Measurements from ENCODE around the gene RAB11FIP2.

Gene RAB11FIP2

GRCh38 chr10:117980755-117981702 is 65.7 kb downstream of the RAB11FIP2 start:
- DNase-seq = no peak

GRCh38 chr10:117980216-117980615 is 66.5 kb downstream of the RAB11FIP2 start:
- no peak for DNase-seq

- DNase-seq = no peak
Observed at GRCh38 chr10:117972168-117972837, 74.4 kb downstream of the RAB11FIP2 start.

GRCh38 chr10:117970962-117971361 is 75.8 kb downstream of the RAB11FIP2 start:
- DNase-seq = no peak

GRCh38 chr10:117969592-117969991 is 77.1 kb downstream of the RAB11FIP2 start:
- DNase-seq = no peak

- DNase-seq = no peak
Observed at GRCh38 chr10:117968354-117969182, 78.2 kb downstream of the RAB11FIP2 start.

- DNase-seq = no peak
Observed at GRCh38 chr10:117967149-117967650, 79.5 kb downstream of the RAB11FIP2 start.

GRCh38 chr10:117965984-117966383 is 80.8 kb downstream of the RAB11FIP2 start:
- DNase-seq = no peak

- no peak for DNase-seq
Observed at GRCh38 chr10:117964536-117964935, 82.2 kb downstream of the RAB11FIP2 start.

- no peak for DNase-seq
Observed at GRCh38 chr10:117960345-117960935, 86.3 kb downstream of the RAB11FIP2 start.

- DNase-seq = no peak
Observed at GRCh38 chr10:117956972-117957371, 89.8 kb downstream of the RAB11FIP2 start.

- DNase-seq = no peak
Observed at GRCh38 chr10:117955176-117955575, 91.6 kb downstream of the RAB11FIP2 start.

All from NCI-H526 (cell line).